HepG2 (cell line): ENCODE measurements around the gene DST. TPM values are rescaled to one million over a fixed set of nuclear protein-coding genes. Genes with fewer than 3 reads are reported as not detected.

ENCODE experiments used
- AFF4 ChIP-seq: sonication (generic); formaldehyde crosslinking; IDR thresholded peaks from 2 replicates; pipeline ENCODE4 v1.4.0; 2020; ENCODE audit warnings: missing genetic modification reagents
- EHMT2 ChIP-seq: fragments of 200-600 bp; sonication (generic); IDR thresholded peaks from 2 replicates; pipeline ENCODE4 v1.7.0; 2017; ENCODE audit warnings: antibody characterized with exemption, low read depth, low read length, borderline replicate concordance
- FOXC1 ChIP-seq: sonication (generic); formaldehyde crosslinking; IDR thresholded peaks from 2 replicates; pipeline ENCODE4 v1.8.0; 2022; ENCODE audit warnings: mild to moderate bottlenecking, missing genetic modification reagents, borderline replicate concordance
- HIVEP1 ChIP-seq: sonication (generic); formaldehyde crosslinking; IDR thresholded peaks from 2 replicates; pipeline ENCODE4 v1.4.0; 2020; ENCODE audit warnings: mild to moderate bottlenecking, missing genetic modification reagents
- KLF15 ChIP-seq: sonication (generic); formaldehyde crosslinking; IDR thresholded peaks from 2 replicates; pipeline ENCODE4 v1.8.1; 2023; ENCODE audit warnings: borderline replicate concordance, mild to moderate bottlenecking, inconsistent platforms, missing genetic modification reagents, mixed read lengths
- NFKBIZ ChIP-seq: IDR thresholded peaks from 2 replicates; pipeline ENCODE4 v1.6.1; 2018; ENCODE audit warnings: missing genetic modification reagents, missing compliant biosample characterization
- THYN1 ChIP-seq: sonication (generic); formaldehyde crosslinking; IDR thresholded peaks from 2 replicates; pipeline ENCODE4 v1.8.1; 2023; ENCODE audit warnings: low read depth, mild to moderate bottlenecking, moderate library complexity, missing genetic modification reagents, borderline replicate concordance
- ZC3H4 ChIP-seq: sonication (generic); formaldehyde crosslinking; IDR thresholded peaks from 2 replicates; pipeline ENCODE4 v1.4.0; 2020; ENCODE audit warnings: missing genetic modification reagents, borderline replicate concordance
- ZFYVE20 ChIP-seq: sonication (generic); formaldehyde crosslinking; IDR thresholded peaks from 2 replicates; pipeline ENCODE4 v1.8.0; 2023; ENCODE audit warnings: low read depth, mild to moderate bottlenecking, moderate library complexity, missing genetic modification reagents, borderline replicate concordance
- ZNF260 ChIP-seq: sonication (generic); formaldehyde crosslinking; IDR thresholded peaks from 2 replicates; pipeline ENCODE4 v1.4.0; 2020; ENCODE audit warnings: missing genetic modification reagents, low read depth, mild to moderate bottlenecking, borderline replicate concordance
- ZNF563 ChIP-seq: sonication (generic); formaldehyde crosslinking; IDR thresholded peaks from 2 replicates; pipeline ENCODE4 v1.8.0; 2022; ENCODE audit warnings: mild to moderate bottlenecking, moderate library complexity, missing genetic modification reagents
- ZNF678 ChIP-seq: sonication (generic); formaldehyde crosslinking; IDR thresholded peaks from 2 replicates; pipeline ENCODE4 v1.4.0; 2020; ENCODE audit warnings: mild to moderate bottlenecking, missing genetic modification reagents
- ZSCAN22 ChIP-seq: sonication (generic); formaldehyde crosslinking; IDR thresholded peaks from 2 replicates; pipeline ENCODE4 v1.4.0; 2020; ENCODE audit warnings: mild to moderate bottlenecking, missing genetic modification reagents
- polyA plus RNA-seq, 8 experiments: library from polyadenylated mRNA; depleted of rRNA in 3 of 8; stranded (reverse) in 7 of 8; unstranded in 1 of 8; fragments of >200 nt; fragmentation: Illumina TruSeq in 4 of 8; extraction: Trizol in 4 of 8; gene quantifications; 2 replicates each; pipeline versions ENCODE4 v1.2.1 to v1.2.3, GENCODE V29; 2011 to 2016; ENCODE audit warnings: low read depth in 4 of 8, missing spikeins in 1 of 8, mixed read lengths in 1 of 8; ENCODE audit not compliant: insufficient read depth in 1 of 8
- total RNA-seq, 5 experiments: library from RNA; depleted of rRNA; stranded (reverse); fragments of >200 nt; fragmentation: Illumina TruSeq; extraction: Trizol; gene quantifications; 2 replicates each; pipeline ENCODE4 v1.2.3, GENCODE V29; 2016; ENCODE audit warnings: low read depth in 1 of 5
- TF ChIP-seq, protein P1 (sequence below): IDR thresholded peaks from 2 replicates; pipeline ENCODE4 v1.6.1; 2016; ENCODE audit warnings: low read depth, missing genetic modification reagents, missing compliant biosample characterization
- TF ChIP-seq, protein P2 (sequence below): sonication (generic); formaldehyde crosslinking; IDR thresholded peaks from 2 replicates; pipeline ENCODE4 v1.8.1; 2023; ENCODE audit warnings: mild to moderate bottlenecking, missing genetic modification reagents
- TF ChIP-seq, protein P3 (sequence below): sonication (generic); formaldehyde crosslinking; IDR thresholded peaks from 2 replicates; pipeline ENCODE4 v1.5.1; 2020; ENCODE audit warnings: mild to moderate bottlenecking, missing genetic modification reagents

DST gene
- total and polyA plus RNA-seq, 2 of the 13 experiments (the other 11 are each of a cell fraction or from before 2014, with no cell fraction given), result 64.4 to 89.0 TPM

GRCh38 chr6:56510984-56511531 lies 131.6 kb downstream of the DST start (continued):
- TF ChIP-seq, protein P1, sequence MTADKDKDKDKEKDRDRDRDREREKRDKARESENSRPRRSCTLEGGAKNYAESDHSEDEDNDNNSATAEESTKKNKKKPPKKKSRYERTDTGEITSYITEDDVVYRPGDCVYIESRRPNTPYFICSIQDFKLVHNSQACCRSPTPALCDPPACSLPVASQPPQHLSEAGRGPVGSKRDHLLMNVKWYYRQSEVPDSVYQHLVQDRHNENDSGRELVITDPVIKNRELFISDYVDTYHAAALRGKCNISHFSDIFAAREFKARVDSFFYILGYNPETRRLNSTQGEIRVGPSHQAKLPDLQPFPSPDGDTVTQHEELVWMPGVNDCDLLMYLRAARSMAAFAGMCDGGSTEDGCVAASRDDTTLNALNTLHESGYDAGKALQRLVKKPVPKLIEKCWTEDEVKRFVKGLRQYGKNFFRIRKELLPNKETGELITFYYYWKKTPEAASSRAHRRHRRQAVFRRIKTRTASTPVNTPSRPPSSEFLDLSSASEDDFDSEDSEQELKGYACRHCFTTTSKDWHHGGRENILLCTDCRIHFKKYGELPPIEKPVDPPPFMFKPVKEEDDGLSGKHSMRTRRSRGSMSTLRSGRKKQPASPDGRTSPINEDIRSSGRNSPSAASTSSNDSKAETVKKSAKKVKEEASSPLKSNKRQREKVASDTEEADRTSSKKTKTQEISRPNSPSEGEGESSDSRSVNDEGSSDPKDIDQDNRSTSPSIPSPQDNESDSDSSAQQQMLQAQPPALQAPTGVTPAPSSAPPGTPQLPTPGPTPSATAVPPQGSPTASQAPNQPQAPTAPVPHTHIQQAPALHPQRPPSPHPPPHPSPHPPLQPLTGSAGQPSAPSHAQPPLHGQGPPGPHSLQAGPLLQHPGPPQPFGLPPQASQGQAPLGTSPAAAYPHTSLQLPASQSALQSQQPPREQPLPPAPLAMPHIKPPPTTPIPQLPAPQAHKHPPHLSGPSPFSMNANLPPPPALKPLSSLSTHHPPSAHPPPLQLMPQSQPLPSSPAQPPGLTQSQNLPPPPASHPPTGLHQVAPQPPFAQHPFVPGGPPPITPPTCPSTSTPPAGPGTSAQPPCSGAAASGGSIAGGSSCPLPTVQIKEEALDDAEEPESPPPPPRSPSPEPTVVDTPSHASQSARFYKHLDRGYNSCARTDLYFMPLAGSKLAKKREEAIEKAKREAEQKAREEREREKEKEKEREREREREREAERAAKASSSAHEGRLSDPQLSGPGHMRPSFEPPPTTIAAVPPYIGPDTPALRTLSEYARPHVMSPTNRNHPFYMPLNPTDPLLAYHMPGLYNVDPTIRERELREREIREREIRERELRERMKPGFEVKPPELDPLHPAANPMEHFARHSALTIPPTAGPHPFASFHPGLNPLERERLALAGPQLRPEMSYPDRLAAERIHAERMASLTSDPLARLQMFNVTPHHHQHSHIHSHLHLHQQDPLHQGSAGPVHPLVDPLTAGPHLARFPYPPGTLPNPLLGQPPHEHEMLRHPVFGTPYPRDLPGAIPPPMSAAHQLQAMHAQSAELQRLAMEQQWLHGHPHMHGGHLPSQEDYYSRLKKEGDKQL (CRISPR knock-in tag), result no peak
- TF ChIP-seq HIVEP1 (no peak), ZFYVE20 (no peak), EHMT2 (no peak), ZC3H4 (no peak), ZNF260 (CRISPR knock-in tag) (no peak), ZSCAN22 (CRISPR knock-in tag) (no peak), THYN1 (no peak), AFF4 (CRISPR knock-in tag) (no peak), NFKBIZ (CRISPR knock-in tag) (0 out of 2 replicates have a peak, but pooled peaks have one; percentile 67), ZNF563 (CRISPR knock-in tag) (no peak), FOXC1 (CRISPR knock-in tag) (no peak), ZNF678 (CRISPR knock-in tag) (no peak), KLF15 (CRISPR knock-in tag) (no peak)
- TF ChIP-seq, protein P2, sequence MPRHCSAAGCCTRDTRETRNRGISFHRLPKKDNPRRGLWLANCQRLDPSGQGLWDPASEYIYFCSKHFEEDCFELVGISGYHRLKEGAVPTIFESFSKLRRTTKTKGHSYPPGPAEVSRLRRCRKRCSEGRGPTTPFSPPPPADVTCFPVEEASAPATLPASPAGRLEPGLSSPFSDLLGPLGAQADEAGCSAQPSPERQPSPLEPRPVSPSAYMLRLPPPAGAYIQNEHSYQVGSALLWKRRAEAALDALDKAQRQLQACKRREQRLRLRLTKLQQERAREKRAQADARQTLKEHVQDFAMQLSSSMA, result no peak
- TF ChIP-seq, protein P3, sequence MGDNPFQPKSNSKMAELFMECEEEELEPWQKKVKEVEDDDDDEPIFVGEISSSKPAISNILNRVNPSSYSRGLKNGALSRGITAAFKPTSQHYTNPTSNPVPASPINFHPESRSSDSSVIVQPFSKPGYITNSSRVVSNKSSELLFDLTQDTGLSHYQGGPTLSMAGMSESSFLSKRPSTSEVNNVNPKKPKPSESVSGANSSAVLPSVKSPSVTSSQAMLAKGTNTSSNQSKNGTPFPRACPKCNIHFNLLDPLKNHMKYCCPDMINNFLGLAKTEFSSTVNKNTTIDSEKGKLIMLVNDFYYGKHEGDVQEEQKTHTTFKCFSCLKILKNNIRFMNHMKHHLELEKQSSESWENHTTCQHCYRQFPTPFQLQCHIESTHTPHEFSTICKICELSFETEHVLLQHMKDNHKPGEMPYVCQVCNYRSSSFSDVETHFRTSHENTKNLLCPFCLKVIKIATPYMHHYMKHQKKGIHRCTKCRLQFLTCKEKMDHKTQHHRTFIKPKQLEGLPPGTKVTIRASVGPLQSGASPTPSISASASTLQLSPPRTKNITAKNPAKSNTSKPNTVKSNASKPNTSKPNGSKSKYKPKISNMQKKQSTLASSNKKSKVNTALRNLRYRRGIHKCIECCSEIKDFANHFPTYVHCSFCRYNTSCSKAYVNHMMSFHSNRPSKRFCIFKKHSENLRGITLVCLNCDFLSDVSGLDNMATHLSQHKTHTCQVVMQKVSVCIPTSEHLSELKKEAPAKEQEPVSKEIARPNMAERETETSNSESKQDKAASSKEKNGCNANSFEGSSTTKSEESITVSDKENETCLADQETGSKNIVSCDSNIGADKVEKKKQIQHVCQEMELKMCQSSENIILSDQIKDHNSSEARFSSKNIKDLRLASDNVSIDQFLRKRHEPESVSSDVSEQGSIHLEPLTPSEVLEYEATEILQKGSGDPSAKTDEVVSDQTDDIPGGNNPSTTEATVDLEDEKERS (CRISPR knock-in tag), result no peak
